ENCODE measurements around the gene BLVRB.

GRCh38 chr19:40442328-40443130 is 23.0 kb downstream of the BLVRB start:
- TF ChIP-seq ZSCAN20 (CRISPR knock-in tag; IDR thresholded peaks at IDR 0.05) (no peak), SMC3 (IDR thresholded peaks at IDR 0.05) (no peak), CTCF (IDR thresholded peaks at IDR 0.05) (no peak), NFE2L2 (conservative IDR thresholded peaks at IDR 0.05; ENCODE audit: low read length) (no peak), JUN (IDR thresholded peaks at IDR 0.05) (no peak), POLR2A (IDR thresholded peaks at IDR 0.05; ENCODE audit: low read length) (no peak), POLR2AphosphoS2 (conservative IDR thresholded peaks at IDR 0.05; ENCODE audit: low read length) (no peak; the same call in 1 of the 2 replicates), HDAC2 (IDR thresholded peaks at IDR 0.05) (no peak), MAX (IDR thresholded peaks at IDR 0.05) (no peak), RAD21 (conservative IDR thresholded peaks at IDR 0.05 in 1 of 2, IDR thresholded peaks at IDR 0.05 in 1 of 2) (no peak), GATA3 (IDR thresholded peaks at IDR 0.05; ENCODE audit: borderline replicate concordance) (no peak; the same call in 1 of the 2 replicates), HES2 (IDR thresholded peaks at IDR 0.05) (no peak), BHLHE40 (IDR thresholded peaks at IDR 0.05; ENCODE audit: low read depth, low read length) (no peak)

All from A549 (cell line).